Stimulated activated CD4-positive, alpha-beta T cell treated with anti-CD3 and anti-CD28 coated beads, Interleukin-12 subunit alpha, Interleukin-12 subunit beta, amount 100 ng/mL, for 4 hours (primary cell): Measurements from ENCODE around the gene MOGAT3.

Experiments used
- DNase-seq: peaks from one replicate; pipeline ENCODE4 v3.0.0-alpha.2; 2020

The MOGAT3 gene

DNA sequence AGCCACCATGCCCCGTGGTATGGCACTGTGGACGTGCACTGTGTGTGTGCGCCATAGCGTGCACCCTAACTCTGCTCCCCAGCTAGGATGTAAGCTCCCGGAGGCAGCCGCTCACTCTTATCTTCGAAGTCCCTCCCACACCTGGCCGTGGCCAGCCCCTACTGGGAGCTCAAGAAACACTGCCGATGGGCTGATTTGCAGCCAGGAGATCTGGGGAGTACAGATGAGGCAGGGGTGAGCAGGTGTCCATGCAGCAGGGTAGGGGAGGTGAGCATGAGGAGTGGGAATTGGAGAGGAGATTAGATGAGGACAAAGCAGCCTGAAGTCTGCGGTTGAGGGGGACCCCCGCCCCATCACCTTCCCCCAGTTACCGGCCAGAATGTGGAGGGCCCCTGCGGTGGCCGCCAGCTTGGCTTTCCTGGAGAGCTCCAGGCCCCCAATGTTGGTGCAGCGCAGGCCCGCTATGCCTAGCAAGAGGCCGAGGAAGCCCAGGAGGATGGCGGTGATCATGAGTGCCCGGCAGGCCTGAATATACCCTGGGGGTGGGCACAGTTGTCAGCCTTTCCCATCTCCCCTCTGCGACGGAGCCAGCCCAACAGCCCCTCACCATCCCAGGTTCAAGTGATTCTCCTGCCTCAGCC lies 33.2 kb upstream of the MOGAT3 start:
- no peak for DNase-seq

DNA sequence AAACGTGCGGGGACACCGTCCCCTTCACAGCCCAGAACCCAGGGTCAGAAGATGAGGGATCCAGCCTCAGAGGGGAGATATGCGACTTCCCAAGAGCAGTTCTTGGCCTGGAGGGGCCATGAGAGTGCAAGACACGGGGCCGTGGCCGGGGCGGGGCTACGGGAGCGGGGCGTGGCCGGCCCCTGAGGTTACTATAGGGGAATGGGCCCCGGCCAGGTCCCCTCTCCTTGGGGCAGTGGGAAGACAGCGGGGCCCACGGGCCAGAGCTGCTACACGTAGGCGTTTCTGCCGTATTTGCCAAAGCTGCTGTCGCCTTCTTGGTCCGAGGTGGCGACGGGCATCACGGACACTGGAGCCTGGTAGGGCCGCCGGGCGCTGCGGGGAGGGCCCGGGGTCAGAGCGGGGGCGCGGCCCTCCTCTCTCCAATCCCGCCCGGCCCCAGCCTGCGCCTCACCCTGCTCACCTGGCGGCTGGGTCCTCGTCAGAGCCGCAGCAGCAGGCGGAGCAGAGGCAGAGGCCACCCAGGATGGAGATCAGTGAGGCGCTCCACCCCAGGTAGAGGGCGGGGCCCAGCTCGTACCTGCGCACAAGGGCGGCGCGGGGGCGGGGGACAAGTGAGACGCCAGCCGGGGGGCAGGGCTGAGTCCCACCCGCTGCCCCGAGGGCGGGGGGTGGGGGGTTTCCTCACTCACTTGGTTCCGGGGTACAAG lies 31.5 kb upstream of the MOGAT3 start:
- no peak for DNase-seq

- no peak for DNase-seq
Measured at GRCh38 chr7:101231644-101232043, 30.8 kb upstream of the MOGAT3 start.

- DNase-seq = no peak
Measured at GRCh38 chr7:101226721-101227120, 25.9 kb upstream of the MOGAT3 start.

GRCh38 chr7:101225650-101226049 lies 24.8 kb upstream of the MOGAT3 start:
- DNase-seq = no peak

- no peak for DNase-seq
Measured at GRCh38 chr7:101223528-101223927, 22.7 kb upstream of the MOGAT3 start.

DNA sequence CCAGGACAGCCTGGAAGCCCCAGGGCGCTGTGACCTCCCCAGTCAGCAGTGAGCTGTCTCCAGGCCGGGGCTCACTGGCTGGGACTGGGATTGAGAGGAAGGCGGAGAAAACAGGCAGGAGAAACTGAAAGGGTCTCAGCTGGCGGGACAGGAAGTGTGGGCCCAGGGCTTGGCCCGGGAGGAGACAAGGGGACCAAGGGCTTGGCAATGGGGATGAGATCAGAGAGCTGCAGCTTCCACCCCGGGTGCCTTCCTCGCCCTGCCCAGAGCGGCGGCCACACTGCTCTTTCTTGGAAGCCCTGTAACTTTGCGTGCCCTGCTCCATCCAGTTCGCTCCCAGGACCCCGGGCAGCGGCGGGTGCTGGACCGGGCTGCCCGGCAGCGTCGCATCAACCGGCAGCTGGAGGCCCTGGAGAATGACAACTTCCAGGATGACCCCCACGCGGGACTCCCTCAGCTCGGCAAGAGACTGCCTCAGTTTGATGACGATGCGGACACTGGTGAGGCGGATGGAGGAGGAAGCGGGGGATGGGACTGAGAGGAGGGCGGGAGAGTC lies 21.5 kb upstream of the MOGAT3 start:
- DNase-seq = no peak

GRCh38 chr7:101220295-101220694 lies 19.5 kb upstream of the MOGAT3 start:
- DNase-seq = no peak

- no peak for DNase-seq
Measured at GRCh38 chr7:101218236-101219125, 17.6 kb upstream of the MOGAT3 start.

DNA sequence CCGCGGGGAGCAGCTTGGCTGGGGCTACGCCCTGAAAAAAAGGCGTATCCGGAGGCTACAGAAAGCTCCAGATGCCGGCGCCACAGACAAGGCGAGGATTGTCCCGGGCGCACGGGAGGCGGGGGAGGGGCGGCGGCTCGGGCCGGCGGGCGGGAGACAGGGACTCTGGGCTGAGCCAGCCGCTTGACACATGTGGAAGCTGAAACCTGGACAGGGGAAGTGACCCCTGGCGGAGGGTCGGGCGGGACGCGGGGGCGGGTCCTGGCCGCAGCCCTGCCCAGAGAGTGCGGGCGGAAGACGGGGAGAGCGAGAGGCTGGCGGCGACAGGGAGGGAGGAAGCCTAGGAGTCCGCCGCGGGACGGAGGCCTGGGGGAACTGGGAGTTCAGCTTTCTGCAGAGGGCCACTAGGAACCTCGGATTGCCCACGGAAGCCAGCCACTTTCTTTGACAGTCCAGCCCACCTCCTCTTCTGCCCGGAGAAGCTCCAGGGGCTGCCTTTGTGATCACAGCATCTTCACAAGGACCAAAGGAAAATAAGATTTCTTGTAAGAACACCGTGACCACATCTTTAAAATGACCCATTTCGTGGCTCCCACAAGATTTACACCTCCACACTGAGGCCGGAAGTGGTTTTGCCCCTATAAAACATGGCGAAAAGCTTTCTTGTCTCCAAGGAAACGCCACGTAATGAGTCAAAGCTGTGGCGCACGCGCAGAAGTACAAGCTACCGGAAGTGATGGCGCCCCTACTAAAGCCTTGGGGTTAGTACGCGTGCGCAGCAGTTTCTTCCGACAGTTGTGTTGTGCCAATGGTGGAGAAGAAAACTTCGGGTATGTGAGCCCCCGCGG lies 16.8 kb upstream of the MOGAT3 start, which contains the start of the genes PLOD3 and ZNHIT1:
Gene PLOD3, minus strand, starts transcription at position 194 of the 848 bp plus-strand sequence. CDS start 307 bp downstream, outside the sequence.
Gene ZNHIT1, plus strand, starts transcription at position 778 of the 848 bp plus-strand sequence. Its CDS starts 31 bp downstream, at position 809.
- peak; percentile 92 for DNase-seq

DNA sequence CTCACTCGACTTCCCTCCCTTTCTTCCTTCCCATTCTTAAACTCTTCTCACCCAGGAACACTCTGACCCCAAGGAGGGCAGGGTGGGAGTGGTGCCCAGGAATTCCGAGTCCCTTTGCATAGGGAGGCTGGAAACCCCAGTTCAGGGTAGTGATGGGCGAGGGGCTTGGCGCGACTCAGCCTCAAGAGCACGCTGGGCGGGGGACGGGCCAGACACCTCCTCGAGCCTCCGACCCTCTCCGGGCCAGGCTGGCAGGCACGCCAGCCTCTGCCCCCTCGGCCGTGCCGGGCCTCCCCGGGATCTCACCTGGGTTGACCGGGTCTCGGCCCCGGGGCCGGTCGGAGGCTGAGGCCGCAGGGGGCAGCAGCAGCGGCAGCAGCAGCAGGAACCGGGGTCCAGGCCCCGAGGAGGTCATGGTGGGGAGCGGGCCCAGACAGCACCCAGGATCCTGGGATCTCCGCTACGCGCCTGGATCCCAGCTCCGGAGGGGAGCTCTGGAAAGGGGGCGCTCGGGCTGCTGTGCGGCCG lies 16.1 kb upstream of the MOGAT3 start:
- no peak for DNase-seq

DNA sequence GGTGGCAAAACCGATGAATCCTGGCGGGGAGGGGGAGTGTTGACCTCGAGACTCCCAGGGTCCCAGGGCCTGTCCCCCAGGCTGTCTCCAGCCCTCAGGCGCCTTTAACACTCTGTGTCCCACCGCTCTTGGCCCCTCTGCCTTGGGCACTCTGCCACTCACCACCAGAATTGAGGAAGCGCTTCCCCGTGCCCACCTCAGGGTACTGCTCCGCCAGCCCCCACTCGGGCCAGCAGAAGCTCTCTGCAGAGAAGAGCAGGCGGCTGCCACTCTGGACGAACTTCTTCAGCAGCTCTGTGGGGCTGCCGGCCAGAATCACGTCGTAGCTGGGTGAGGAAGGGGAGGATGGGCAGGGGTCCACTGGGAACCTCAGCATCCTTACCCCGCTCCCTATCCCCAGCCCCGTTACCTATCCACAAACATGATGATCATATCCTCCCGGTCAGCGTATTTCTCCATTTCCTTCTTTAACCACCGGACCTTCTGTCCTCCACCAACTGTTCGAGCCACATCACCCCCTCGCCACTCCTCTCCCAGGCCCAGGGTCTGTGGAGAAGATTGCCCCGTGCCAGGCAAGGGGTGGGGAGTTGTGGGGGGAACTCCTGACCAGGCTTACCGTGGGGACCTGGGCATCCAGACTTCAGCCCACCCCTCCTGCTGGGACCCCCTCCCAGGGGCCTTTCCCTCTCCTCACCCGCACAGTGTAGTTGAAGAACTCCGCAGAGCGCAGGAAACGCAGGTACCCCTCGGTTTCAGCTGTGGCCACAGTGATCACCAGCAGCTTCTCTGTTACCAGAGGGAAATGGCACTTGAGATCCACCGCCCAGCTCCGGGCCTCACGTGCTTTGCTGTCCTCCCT lies 15.4 kb upstream of the MOGAT3 start:
- DNase-seq = no peak

GRCh38 chr7:101212014-101212413 lies 11.2 kb upstream of the MOGAT3 start:
- no peak for DNase-seq

DNA sequence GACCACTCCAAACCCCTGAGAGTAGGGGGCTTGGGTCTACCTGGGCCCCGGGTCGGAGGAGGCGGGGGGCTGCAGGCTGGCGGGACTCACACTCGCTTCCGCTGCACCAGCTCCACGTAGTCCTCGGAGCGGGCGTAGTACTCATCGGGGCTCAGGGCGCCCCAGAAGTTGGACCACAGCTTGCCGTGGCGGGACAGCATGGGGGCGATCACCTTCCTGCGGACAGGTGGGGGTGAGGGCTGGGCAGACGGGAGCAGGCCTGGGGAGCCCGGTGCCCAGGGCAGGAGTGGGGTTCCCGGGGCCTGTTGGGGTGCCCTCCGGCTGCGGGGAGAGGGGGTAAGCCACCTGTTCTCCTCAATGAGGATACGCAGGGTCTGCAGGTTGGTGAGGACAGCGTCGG lies 10.7 kb upstream of the MOGAT3 start:
- DNase-seq = no peak

DNA sequence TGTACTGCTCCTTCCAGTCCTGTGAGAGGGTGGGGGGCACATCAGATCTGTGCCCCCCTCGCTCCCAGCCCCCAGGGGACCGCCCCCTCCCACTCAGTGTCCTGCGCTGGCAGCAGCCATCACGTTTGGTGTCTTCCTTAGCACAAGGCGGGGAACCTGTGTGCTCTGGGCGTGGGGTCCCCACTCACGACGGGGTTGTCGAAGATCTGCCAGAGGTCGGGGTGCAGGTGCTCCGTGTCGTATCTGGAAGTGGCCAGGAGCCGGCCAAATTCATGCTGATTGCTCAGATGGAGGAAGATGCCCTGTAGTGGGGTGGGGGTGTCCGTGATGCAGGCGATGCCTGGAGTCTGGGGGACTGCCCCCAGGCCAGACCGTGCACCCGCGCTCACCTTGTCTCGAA lies 9.3 kb upstream of the MOGAT3 start:
- no peak for DNase-seq

- no peak for DNase-seq
Measured at GRCh38 chr7:101208794-101209193, 8.0 kb upstream of the MOGAT3 start.

DNA sequence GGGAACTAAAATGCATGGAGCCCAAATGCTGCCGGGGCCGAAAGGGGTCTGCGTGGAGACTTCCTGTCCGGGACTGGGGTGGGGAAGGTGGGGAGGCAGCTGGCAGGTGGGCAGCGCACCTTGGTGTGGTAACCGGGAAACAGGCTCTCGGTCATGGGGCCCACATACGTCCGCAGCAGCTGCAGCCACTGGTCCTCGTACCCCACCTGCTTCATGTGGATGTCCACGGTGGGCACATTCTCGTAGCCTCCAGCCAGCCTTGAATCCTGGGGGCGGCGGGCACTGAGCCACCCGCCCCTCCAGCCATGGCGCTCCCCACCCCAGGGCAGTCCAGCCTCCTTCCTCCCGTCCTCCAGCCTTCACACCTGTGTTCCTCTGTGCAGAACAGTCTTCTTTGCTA lies 6.6 kb upstream of the MOGAT3 start:
- DNase-seq = no peak

DNA sequence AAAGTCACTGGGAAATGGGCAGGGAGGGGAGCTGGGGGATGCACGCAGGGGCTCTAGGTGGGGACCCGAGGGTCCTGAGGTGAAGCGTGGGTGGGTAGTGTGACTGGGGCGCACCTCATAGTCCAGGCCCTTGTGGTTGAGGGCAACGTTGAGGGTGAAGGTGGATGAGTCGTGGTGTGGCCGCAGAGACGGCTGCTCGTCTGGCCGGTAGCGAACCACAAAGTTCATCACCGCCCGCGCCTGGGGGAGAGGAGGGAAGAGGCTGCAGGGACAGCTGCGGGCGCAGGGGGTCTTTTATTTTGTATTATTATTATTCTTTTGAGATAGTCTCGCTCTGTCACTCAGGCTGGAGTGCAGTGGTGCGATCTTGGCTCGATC lies 5.8 kb upstream of the MOGAT3 start:
- no peak for DNase-seq

- no peak for DNase-seq
Measured at GRCh38 chr7:101205901-101206664, 5.2 kb upstream of the MOGAT3 start.
